GM12878 (cell line): ENCODE measurements around the gene RBM26. TPM values are rescaled to one million over a fixed set of nuclear protein-coding genes. Genes with fewer than 3 reads are reported as not detected.

Experiments used
- ATAC-seq: fragments of 200-7000 bp; cut with Tn5 transposase; 3 replicates; pipeline ENCODE4 v1.9.1; 2020; ENCODE audit warnings: mild to moderate bottlenecking, moderate library complexity
- BruUV-seq: library from RNA; stranded (reverse); fragments of 400-500 nt; replicated peaks from 2 replicates; lab custom pipeline; 2021; lab: Mats Ljungman, UMichigan
- CTCF ChIA-PET: fragments of 300-600 bp; sonication (Branson Sonifier 250); formaldehyde crosslinking; extraction: SDS; loops from one replicate; lab custom pipeline; 2021; ENCODE audit warnings: inconsistent platforms; lab: Yijun Ruan, JAX
- POLR2A ChIA-PET: fragments of 350-600 bp; formaldehyde crosslinking; extraction: SDS; loops from one replicate; lab custom pipeline; 2021; ENCODE audit warnings: inconsistent platforms; lab: Charles Lee
- RAD21 ChIA-PET: fragments of 300-600 bp; sonication (Branson Sonifier 250); formaldehyde crosslinking; loops from one replicate; lab custom pipeline; 2023; ENCODE audit warnings: antibody characterized with exemption; ENCODE audit not compliant: unreplicated experiment; lab: Charles Lee
- SMC1A ChIA-PET: fragments of 300-600 bp; sonication (Branson Sonifier 250); formaldehyde crosslinking; loops from one replicate; lab custom pipeline; 2023; ENCODE audit not compliant: unreplicated experiment, uncharacterized antibody; lab: Charles Lee
- DNase-seq: peaks from one replicate; pipeline ENCODE4 v3.0.0-alpha.2; 2011; ENCODE audit warnings: low read depth, low spot score
- FAIRE-seq: peaks from 3 replicates; lab custom pipeline; 2011; peaks lifted over from hg19 to GRCh38; lab: Jason Lieb, UNC
- H2AFZ ChIP-seq: 2 replicates; pipeline ENCODE4 v1.6.0; 2011; ENCODE audit warnings: low read depth, low read length, control low read depth; ENCODE audit not compliant: control insufficient read depth
- H3K27ac ChIP-seq: 2 replicates; pipeline ENCODE4 v1.5.1; 2011; ENCODE audit warnings: control low read depth; ENCODE audit not compliant: control insufficient read depth, insufficient read depth
- H3K27me3 ChIP-seq, 2 experiments: replicated peaks in 1 of 2; 2 replicates each; pipeline versions ENCODE4 v1.6.0 to v1.6.1; 2011; ENCODE audit warnings: low read length in 1 of 2; ENCODE audit not compliant: control insufficient read depth in 2 of 2, insufficient read depth in 2 of 2
- H3K36me3 ChIP-seq, 2 experiments: 2 replicates each; pipeline ENCODE4 v1.5.1; 2011; ENCODE audit warnings: low read length in 1 of 2; ENCODE audit not compliant: control insufficient read depth in 2 of 2, insufficient read depth in 2 of 2
- H3K4me1 ChIP-seq: 2 replicates; pipeline ENCODE4 v1.6.1; 2011; ENCODE audit warnings: mild to moderate bottlenecking, low read length, moderate library complexity, mixed read lengths; ENCODE audit not compliant: control insufficient read depth, insufficient read depth
- H3K4me2 ChIP-seq: 2 replicates; pipeline ENCODE4 v1.6.0; 2011; ENCODE audit warnings: control low read depth; ENCODE audit not compliant: control insufficient read depth, insufficient read depth
- H3K4me3 ChIP-seq: fragments of 200-600 bp; sonication (generic); 2 replicates; pipeline ENCODE4 v1.5.1; 2016
- H3K79me2 ChIP-seq: 2 replicates; pipeline ENCODE4 v1.6.0; 2011; ENCODE audit warnings: low read length; ENCODE audit not compliant: control insufficient read depth, insufficient read depth
- H3K9ac ChIP-seq: 2 replicates; pipeline ENCODE4 v1.8.0; 2011; ENCODE audit warnings: low read length, control low read depth, mixed read lengths; ENCODE audit not compliant: control insufficient read depth, insufficient read depth
- H3K9me3 ChIP-seq: replicated peaks from 3 replicates; pipeline ENCODE4 v1.5.1; 2011; ENCODE audit warnings: mild to moderate bottlenecking, low read length; ENCODE audit not compliant: control insufficient read depth, insufficient read depth
- H4K20me1 ChIP-seq: 2 replicates; pipeline ENCODE4 v1.6.0; 2011; ENCODE audit not compliant: control insufficient read depth, insufficient read depth
- CBFB ChIP-seq: IDR thresholded peaks from 2 replicates; pipeline ENCODE4 v1.6.1; 2016; ENCODE audit warnings: antibody characterized with exemption, low read depth
- CREM ChIP-seq: IDR thresholded peaks from 2 replicates; pipeline ENCODE4 v1.6.1; 2014; ENCODE audit warnings: antibody characterized with exemption, low read depth
- HCFC1 ChIP-seq: fragments of 150-350 bp; IDR thresholded peaks from 2 replicates; pipeline ENCODE4 v1.6.1; 2014; ENCODE audit warnings: low read length
- HDAC2 ChIP-seq: fragments of 200-600 bp; sonication (generic); IDR thresholded peaks from 2 replicates; pipeline ENCODE4 v1.6.1; 2017
- JUND ChIP-seq: IDR thresholded peaks from 2 replicates; pipeline ENCODE4 v1.6.1; 2012; ENCODE audit warnings: low read depth, mild to moderate bottlenecking, low read length, improper control_type of control experiment, moderate library complexity
- PAX8 ChIP-seq: fragments of 450-650 bp; IDR thresholded peaks from 2 replicates; pipeline ENCODE4 v1.6.1; 2017; ENCODE audit warnings: mild to moderate bottlenecking, moderate library complexity
- RB1 ChIP-seq: fragments of 450-650 bp; formaldehyde crosslinking; IDR thresholded peaks from 2 replicates; pipeline ENCODE4 v1.6.1; 2017; ENCODE audit warnings: mild to moderate bottlenecking, borderline replicate concordance
- RELA ChIP-seq: fragments of 450-650 bp; IDR thresholded peaks from 2 replicates; pipeline ENCODE4 v1.8.0; 2014; ENCODE audit warnings: borderline replicate concordance; ENCODE audit not compliant: partially characterized antibody
- SMAD5 ChIP-seq: IDR thresholded peaks from 2 replicates; pipeline ENCODE4 v1.6.1; 2016; ENCODE audit warnings: antibody characterized with exemption, low read depth
- SUPT20H ChIP-seq: IDR thresholded peaks from 2 replicates; pipeline ENCODE4 v1.6.1; 2011; ENCODE audit warnings: low read depth, mild to moderate bottlenecking, low read length, moderate library complexity, borderline replicate concordance; ENCODE audit not compliant: control insufficient read depth
- TCF3 ChIP-seq: IDR thresholded peaks from 2 replicates; pipeline ENCODE4 v1.6.1; 2012; ENCODE audit warnings: low read depth, mild to moderate bottlenecking, low read length, borderline replicate concordance; ENCODE audit not compliant: insufficient read depth
- ZSCAN29 ChIP-seq: fragments of 450-650 bp; IDR thresholded peaks from 2 replicates; pipeline ENCODE4 v1.6.1; 2017; ENCODE audit warnings: mild to moderate bottlenecking, moderate library complexity
- ZZZ3 ChIP-seq: IDR thresholded peaks from 2 replicates; pipeline ENCODE4 v1.6.1; 2011; ENCODE audit warnings: low read depth; ENCODE audit not compliant: control insufficient read depth, insufficient read length
- WGBS: methylation state at CpG from one replicate; pipeline ENCODE4 v1.1.6; 2016; ENCODE audit warnings: low lambda C conversion rate; ENCODE audit not compliant: insufficient replicate concordance, insufficient coverage; ENCODE audit errors: missing lambda C conversion rate; 5-methylcytosine and 5-hydroxymethylcytosine counted together
- in situ Hi-C: fragments of 300-500 bp; cut with MboI; formaldehyde crosslinking; loops from 9 replicates; pipeline ENCODE4 v1.14.3; 2018; ENCODE audit warnings: mixed read lengths
- intact Hi-C: fragments of 100-400 bp; cut with micrococcal nuclease; formaldehyde crosslinking; loops from one replicate; pipeline ENCODE4 v1.14.2; 2022; ENCODE audit not compliant: unreplicated experiment
- polyA plus RNA-seq, 11 experiments: library from polyadenylated mRNA; depleted of rRNA in 4 of 11; unstranded in 6 of 11; stranded (reverse) in 5 of 11; fragments of >200 nt; fragmentation: Nextera tagmentation in 4 of 11; fragmentation: Illumina TruSeq in 1 of 11; extraction: Ambion mirVana in 4 of 11; extraction: Trizol in 1 of 11; gene quantifications; 1 replicate in 1 of 11; 2 replicates in 10 of 11; pipeline versions ENCODE4 v1.2.1 to v1.2.3, GENCODE V29; 2011 to 2016; ENCODE audit warnings: inconsistent platforms in 2 of 11, missing spikeins in 2 of 11, low read depth in 1 of 11
- total RNA-seq, 4 experiments: library from RNA; depleted of rRNA in 3 of 4; stranded (reverse); fragments of >200 nt in 3 of 4; fragmentation: Illumina TruSeq in 1 of 4; extraction: Trizol in 1 of 4; gene quantifications; 2 replicates each; pipeline versions ENCODE4 v1.2.1 to v1.2.3, GENCODE V29; 2013 to 2021
- TF ChIP-seq, protein P1 (sequence below): fragments of 450-650 bp; IDR thresholded peaks from 2 replicates; pipeline ENCODE4 v1.6.1; 2018; ENCODE audit warnings: mild to moderate bottlenecking, low read depth, moderate library complexity; ENCODE audit not compliant: partially characterized antibody
- TF ChIP-seq, protein P2 (sequence below): fragments of 450-650 bp; IDR thresholded peaks from 2 replicates; pipeline ENCODE4 v1.6.1; 2017; ENCODE audit warnings: mild to moderate bottlenecking, moderate library complexity
- TF ChIP-seq, protein P3 (sequence below), 3 experiments: IDR thresholded peaks in 2 of 3; conservative IDR thresholded peaks in 1 of 3; 2 replicates each; pipeline ENCODE4 v1.5.1; 2011; ENCODE audit warnings: low read depth in 3 of 3, low read length in 3 of 3, mild to moderate bottlenecking in 3 of 3, control low read depth in 2 of 3, moderate library complexity in 2 of 3, inconsistent platforms in 1 of 3, mixed read lengths in 1 of 3; ENCODE audit not compliant: control insufficient read depth in 2 of 3, insufficient read depth in 1 of 3; ENCODE audit errors: extremely low read depth in 1 of 3

The RBM26 gene
- total and polyA plus RNA-seq, 10 of the 15 experiments (the other 5 are each of a cell fraction or from before 2014, with no cell fraction given) = 17.6 to 71.3 (median 38.9) TPM

DNA sequence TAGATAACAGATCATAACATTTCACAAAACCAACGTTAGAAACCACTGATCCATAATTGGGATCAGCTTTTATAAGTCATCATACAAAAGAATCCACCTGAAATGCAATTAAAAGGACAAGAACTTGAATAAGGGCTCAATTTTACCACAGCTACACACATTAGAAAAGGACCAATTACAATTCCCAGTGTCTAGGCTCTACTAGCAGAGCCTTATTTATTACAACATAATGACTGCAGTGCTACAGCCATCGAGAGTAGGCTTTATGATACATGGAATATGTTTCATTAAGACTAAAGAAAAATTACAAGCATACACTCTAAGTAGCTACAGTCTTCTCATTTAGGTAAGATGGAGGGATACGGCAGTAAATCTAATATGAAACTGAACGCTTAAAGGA is 2.9 kb downstream of the RBM26 start:
- ATAC-seq (peak; percentile 0; the same call in 2 of the 3 replicates), DNase-seq (no peak), FAIRE-seq (no peak)
- H4K20me1 ChIP-seq = no peaks in the 10 kb centered on the region
- in situ Hi-C loops = no loop called here
- peak overlapping the region; percentile 99 for H3K27ac ChIP-seq
- peak overlapping the region; percentile 73 for H3K4me2 ChIP-seq
- H2AFZ ChIP-seq = no peak overlapping the region
- no peaks in the 10 kb centered on the region for H3K9me3 ChIP-seq
- H3K79me2 ChIP-seq = peaks cover 96% of the 10 kb centered on the region
- 0% methylated on average over 4 of the region's 4 CpGs for WGBS
- POLR2A ChIA-PET = interaction anchor here (0.7 to 2.5 kb wide), 5 partner anchors 9 to 1212 kb away, joined by 3 to 10 read pairs (median 5); no protein-coding TSS in a partner anchor
- CTCF ChIA-PET = interaction anchor here (0.7 to 4.7 kb wide), 9 partner anchors 9 to 424 kb away, joined by 3 to 32 read pairs (median 6); no protein-coding TSS in a partner anchor
- peaks cover 0 to 6% of the 10 kb centered on the region in 2 experiments; a peak in 2 of 4 replicates for H3K36me3 ChIP-seq
- H3K4me1 ChIP-seq = peaks cover 2% of the 10 kb centered on the region; the same call in 1 of the 2 replicates
- no peaks in the 10 kb centered on the region for H3K27me3 ChIP-seq
- H3K4me3 ChIP-seq = peak overlapping the region; percentile 99
- TF ChIP-seq ZSCAN29 = no peak
- TF ChIP-seq, protein P1, sequence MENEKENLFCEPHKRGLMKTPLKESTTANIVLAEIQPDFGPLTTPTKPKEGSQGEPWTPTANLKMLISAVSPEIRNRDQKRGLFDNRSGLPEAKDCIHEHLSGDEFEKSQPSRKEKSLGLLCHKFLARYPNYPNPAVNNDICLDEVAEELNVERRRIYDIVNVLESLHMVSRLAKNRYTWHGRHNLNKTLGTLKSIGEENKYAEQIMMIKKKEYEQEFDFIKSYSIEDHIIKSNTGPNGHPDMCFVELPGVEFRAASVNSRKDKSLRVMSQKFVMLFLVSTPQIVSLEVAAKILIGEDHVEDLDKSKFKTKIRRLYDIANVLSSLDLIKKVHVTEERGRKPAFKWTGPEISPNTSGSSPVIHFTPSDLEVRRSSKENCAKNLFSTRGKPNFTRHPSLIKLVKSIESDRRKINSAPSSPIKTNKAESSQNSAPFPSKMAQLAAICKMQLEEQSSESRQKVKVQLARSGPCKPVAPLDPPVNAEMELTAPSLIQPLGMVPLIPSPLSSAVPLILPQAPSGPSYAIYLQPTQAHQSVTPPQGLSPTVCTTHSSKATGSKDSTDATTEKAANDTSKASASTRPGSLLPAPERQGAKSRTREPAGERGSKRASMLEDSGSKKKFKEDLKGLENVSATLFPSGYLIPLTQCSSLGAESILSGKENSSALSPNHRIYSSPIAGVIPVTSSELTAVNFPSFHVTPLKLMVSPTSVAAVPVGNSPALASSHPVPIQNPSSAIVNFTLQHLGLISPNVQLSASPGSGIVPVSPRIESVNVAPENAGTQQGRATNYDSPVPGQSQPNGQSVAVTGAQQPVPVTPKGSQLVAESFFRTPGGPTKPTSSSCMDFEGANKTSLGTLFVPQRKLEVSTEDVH = no peak
- TF ChIP-seq HDAC2 = no peak
- TF ChIP-seq HCFC1 = no peak
- no peak for TF ChIP-seq CREM
- no peak for TF ChIP-seq SUPT20H
- TF ChIP-seq RB1 = no peak
- TF ChIP-seq TCF3 = no peak
- no peak for TF ChIP-seq RELA
- TF ChIP-seq SMAD5 = no peak
- TF ChIP-seq, protein P2, sequence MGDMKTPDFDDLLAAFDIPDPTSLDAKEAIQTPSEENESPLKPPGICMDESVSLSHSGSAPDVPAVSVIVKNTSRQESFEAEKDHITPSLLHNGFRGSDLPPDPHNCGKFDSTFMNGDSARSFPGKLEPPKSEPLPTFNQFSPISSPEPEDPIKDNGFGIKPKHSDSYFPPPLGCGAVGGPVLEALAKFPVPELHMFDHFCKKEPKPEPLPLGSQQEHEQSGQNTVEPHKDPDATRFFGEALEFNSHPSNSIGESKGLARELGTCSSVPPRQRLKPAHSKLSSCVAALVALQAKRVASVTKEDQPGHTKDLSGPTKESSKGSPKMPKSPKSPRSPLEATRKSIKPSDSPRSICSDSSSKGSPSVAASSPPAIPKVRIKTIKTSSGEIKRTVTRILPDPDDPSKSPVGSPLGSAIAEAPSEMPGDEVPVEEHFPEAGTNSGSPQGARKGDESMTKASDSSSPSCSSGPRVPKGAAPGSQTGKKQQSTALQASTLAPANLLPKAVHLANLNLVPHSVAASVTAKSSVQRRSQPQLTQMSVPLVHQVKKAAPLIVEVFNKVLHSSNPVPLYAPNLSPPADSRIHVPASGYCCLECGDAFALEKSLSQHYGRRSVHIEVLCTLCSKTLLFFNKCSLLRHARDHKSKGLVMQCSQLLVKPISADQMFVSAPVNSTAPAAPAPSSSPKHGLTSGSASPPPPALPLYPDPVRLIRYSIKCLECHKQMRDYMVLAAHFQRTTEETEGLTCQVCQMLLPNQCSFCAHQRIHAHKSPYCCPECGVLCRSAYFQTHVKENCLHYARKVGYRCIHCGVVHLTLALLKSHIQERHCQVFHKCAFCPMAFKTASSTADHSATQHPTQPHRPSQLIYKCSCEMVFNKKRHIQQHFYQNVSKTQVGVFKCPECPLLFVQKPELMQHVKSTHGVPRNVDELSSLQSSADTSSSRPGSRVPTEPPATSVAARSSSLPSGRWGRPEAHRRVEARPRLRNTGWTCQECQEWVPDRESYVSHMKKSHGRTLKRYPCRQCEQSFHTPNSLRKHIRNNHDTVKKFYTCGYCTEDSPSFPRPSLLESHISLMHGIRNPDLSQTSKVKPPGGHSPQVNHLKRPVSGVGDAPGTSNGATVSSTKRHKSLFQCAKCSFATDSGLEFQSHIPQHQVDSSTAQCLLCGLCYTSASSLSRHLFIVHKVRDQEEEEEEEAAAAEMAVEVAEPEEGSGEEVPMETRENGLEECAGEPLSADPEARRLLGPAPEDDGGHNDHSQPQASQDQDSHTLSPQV = no peak
- TF ChIP-seq CBFB = no peak
- TF ChIP-seq JUND = no peak
- no peak for TF ChIP-seq PAX8
- TF ChIP-seq, protein P3, sequence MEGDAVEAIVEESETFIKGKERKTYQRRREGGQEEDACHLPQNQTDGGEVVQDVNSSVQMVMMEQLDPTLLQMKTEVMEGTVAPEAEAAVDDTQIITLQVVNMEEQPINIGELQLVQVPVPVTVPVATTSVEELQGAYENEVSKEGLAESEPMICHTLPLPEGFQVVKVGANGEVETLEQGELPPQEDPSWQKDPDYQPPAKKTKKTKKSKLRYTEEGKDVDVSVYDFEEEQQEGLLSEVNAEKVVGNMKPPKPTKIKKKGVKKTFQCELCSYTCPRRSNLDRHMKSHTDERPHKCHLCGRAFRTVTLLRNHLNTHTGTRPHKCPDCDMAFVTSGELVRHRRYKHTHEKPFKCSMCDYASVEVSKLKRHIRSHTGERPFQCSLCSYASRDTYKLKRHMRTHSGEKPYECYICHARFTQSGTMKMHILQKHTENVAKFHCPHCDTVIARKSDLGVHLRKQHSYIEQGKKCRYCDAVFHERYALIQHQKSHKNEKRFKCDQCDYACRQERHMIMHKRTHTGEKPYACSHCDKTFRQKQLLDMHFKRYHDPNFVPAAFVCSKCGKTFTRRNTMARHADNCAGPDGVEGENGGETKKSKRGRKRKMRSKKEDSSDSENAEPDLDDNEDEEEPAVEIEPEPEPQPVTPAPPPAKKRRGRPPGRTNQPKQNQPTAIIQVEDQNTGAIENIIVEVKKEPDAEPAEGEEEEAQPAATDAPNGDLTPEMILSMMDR (IDR thresholded peaks at IDR 0.05 in 2 of 3, conservative IDR thresholded peaks at IDR 0.05 in 1 of 3; ENCODE audit: control insufficient read depth in 2 of 3, extremely low read depth in 1 of 3, insufficient read depth in 1 of 3, low read depth in 3 of 3, low read length in 3 of 3) = no peak
- TF ChIP-seq ZZZ3 = no peak
- TF ChIP-seq, all 136 proteins: peak for 0
- H3K9ac ChIP-seq = peak overlapping the region; percentile 60
- no TSS peak for BruUV-seq
- SMC1A ChIA-PET = interaction anchor here (0.6 to 3.8 kb wide), 16 partner anchors 9 to 946 kb away, joined by 3 to 22 read pairs (median 4); partner anchors contain the start of gene NDFIP2
- intact Hi-C loops = no loop called here
- RAD21 ChIA-PET = interaction anchor here (0.8 to 2.7 kb wide), 7 partner anchors 9 to 49 kb away, joined by 3 to 14 read pairs (median 4); no protein-coding TSS in a partner anchor
